Stimulated activated naive B cell treated with anti-CD40 and anti-IgM and Interleukin-4, amounts not matched to agents 10 μg/mL and 1 μg/mL and 100 μg/mL, for 72 hours (primary cell): ENCODE results near the gene DDC.
A peak's percentile ranks its signal among the peaks of the same experiment; 100 is the strongest.

ENCODE experiments used
- ATAC-seq, 2 donors: fragments of 150-1000 bp; cut with Tn5 transposase; replicated peaks; 2 replicates each; pipeline ENCODE4 v1.10.0; 2021; ENCODE audit warnings: moderate library complexity in 1 of 2
- DNase-seq: peaks from one replicate; pipeline ENCODE4 v3.0.0; 2021
- H3K27ac Mint-ChIP-seq: one replicate; pipeline ENCODE4 v1.8.0; 2022; ENCODE audit warnings: mild to moderate bottlenecking, mixed read lengths
- H3K27me3 Mint-ChIP-seq, 2 donors: one replicate each; pipeline ENCODE4 v1.8.0; 2022; ENCODE audit warnings: mixed read lengths in 2 of 2
- H3K36me3 Mint-ChIP-seq, 2 donors: one replicate each; pipeline ENCODE4 v1.8.0; 2022; ENCODE audit warnings: mixed read lengths in 2 of 2, mild to moderate bottlenecking in 1 of 2
- H3K4me1 Mint-ChIP-seq, 2 donors: one replicate each; pipeline ENCODE4 v1.8.0; 2022; ENCODE audit warnings: mixed read lengths in 2 of 2, mild to moderate bottlenecking in 1 of 2
- H3K4me3 Mint-ChIP-seq, 2 donors: one replicate each; pipeline ENCODE4 v1.8.0; 2022; ENCODE audit warnings: mild to moderate bottlenecking in 2 of 2, mixed read lengths in 2 of 2, moderate library complexity in 1 of 2
- H3K9me3 Mint-ChIP-seq, 2 donors: one replicate each; pipeline ENCODE4 v1.8.0; 2022; ENCODE audit warnings: mixed read lengths in 2 of 2, mild to moderate bottlenecking in 1 of 2

DDC gene

GRCh38 chr7:50413561-50413960 is 151.6 kb downstream of the DDC start:
- no peaks in the 10 kb centered on the region for H3K27me3 Mint-ChIP-seq
- DNase-seq (no peak), ATAC-seq (no peak)
- peaks cover 79 to 98% of the 10 kb centered on the region in 2 donors for H3K4me1 Mint-ChIP-seq
- H3K9me3 Mint-ChIP-seq = no peaks in the 10 kb centered on the region
- H3K4me3 Mint-ChIP-seq = no peak overlapping the region
- H3K27ac Mint-ChIP-seq = no peak overlapping the region
- no peaks in the 10 kb centered on the region for H3K36me3 Mint-ChIP-seq

- Mint-ChIP-seq H3K4me1 (peaks cover 81 to 98% of the 10 kb centered on the region in 2 donors), H3K27me3 (no peaks in the 10 kb centered on the region), H3K4me3 (no peak overlapping the region), H3K36me3 (peaks cover 0 to 4% of the 10 kb centered on the region in 2 donors), H3K27ac (no peak overlapping the region), H3K9me3 (no peaks in the 10 kb centered on the region)
- ATAC-seq = no peak
- no peak for DNase-seq
Observed at GRCh38 chr7:50412973-50413372, 152.2 kb downstream of the DDC start.

- Mint-ChIP-seq H3K9me3 (no peaks in the 10 kb centered on the region), H3K4me3 (peak overlapping the region; percentile 57 to 73), H3K4me1 (peaks cover 82 to 98% of the 10 kb centered on the region in 2 donors), H3K27me3 (no peaks in the 10 kb centered on the region), H3K36me3 (peaks cover 0 to 10% of the 10 kb centered on the region in 2 donors), H3K27ac (peak overlapping the region; percentile 94)
- no peak for DNase-seq
- peak; percentile 28 to 36 for ATAC-seq
Observed at GRCh38 chr7:50411332-50411731, 153.9 kb downstream of the DDC start.

GRCh38 chr7:50409856-50410745 is 155.1 kb downstream of the DDC start:
- H3K4me1 Mint-ChIP-seq = peaks cover 86 to 98% of the 10 kb centered on the region in 2 donors
- DNase-seq (peak; percentile 79), ATAC-seq (peak; percentile 83)
- peak overlapping the region; percentile 46 to 73 for H3K4me3 Mint-ChIP-seq
- H3K36me3 Mint-ChIP-seq = peaks cover 3 to 18% of the 10 kb centered on the region in 2 donors
- peak overlapping the region; percentile 94 for H3K27ac Mint-ChIP-seq
- H3K27me3 Mint-ChIP-seq = no peaks in the 10 kb centered on the region
- H3K9me3 Mint-ChIP-seq = no peaks in the 10 kb centered on the region
